ENCODE measurements around the gene ATP11B.
"Not testable (repeated sequence)": the region's sequence is repeated elsewhere in the genome, so short reads cannot be mapped to it uniquely, and the experiment has no call there.

Gene ATP11B

DNA sequence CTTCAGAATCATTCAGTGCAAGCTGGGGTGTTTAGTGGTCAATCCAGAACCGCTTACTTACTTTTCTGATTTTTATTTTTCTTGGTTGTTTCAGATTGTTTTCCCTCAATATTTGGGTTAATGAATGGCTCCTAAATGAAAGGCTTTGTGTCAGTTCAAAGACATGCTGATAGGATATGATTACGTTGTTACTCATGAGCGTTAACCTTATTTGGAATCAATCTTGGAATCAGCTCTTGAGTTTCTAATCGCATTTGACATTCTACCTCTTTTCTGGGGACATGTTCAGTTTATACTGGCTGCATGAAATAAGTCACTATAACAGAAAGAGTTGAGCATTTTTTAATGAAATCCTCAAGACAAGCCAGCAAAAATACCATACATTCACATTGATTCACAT lies 50.2 kb downstream of the ATP11B start:
- DNase-seq: no peak

DNA sequence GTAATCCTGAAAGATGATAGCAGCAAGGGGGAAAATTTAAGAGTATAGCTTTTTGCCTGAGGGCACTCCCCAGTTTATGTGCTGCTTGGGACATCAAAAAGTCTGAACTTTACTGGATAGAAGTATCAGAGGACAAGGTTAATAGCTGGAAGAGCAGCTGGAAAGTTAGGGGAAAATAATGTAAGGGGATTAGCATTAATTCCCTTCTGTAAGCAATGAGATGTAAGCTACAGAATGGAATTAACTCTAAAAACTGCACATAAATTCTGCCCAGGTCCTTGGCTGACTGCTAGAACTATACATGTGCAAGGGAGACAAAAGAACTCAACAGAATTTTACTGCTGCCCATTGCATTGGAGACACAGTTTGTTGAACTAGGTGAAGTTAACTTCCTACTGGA lies 55.6 kb downstream of the ATP11B start:
- no peak for DNase-seq

DNA sequence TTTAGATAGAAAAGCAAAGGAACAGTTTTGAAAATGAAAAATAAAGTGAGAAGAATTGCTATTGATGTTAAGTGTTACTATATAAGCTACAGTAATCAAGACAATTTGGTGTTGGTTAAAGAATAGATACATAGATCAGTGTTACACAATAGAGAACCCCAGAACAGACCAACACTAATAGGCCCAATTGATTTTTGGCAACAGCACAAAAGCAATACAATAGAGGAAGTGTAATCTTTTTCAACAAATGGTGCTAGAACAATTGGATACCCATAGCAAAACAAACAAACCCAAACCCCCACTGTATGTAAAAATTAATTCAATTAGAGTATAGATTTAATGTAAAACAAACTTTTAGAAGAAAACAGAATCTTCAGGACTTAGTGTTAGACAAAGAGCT lies 61.8 kb downstream of the ATP11B start:
- no peak for DNase-seq

DNA sequence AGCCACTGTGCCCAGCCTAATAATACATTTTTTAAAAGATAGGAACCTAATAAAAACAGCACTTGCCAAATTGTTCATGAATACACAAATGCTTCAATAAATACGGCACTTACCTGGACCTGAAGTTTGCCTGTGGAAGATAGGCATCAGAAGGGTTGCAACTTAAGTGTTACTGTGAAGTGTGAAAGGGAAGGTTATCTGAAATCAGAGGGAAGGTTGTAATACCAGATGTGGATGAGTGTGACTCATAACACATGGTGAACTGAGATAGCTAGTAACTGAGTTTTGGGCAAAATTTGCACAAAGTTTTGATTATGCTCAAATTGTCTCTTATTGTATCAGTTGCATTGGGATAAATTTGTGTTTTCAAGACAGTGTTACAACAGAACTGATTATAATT lies 68.0 kb downstream of the ATP11B start:
- no peak for DNase-seq

DNA sequence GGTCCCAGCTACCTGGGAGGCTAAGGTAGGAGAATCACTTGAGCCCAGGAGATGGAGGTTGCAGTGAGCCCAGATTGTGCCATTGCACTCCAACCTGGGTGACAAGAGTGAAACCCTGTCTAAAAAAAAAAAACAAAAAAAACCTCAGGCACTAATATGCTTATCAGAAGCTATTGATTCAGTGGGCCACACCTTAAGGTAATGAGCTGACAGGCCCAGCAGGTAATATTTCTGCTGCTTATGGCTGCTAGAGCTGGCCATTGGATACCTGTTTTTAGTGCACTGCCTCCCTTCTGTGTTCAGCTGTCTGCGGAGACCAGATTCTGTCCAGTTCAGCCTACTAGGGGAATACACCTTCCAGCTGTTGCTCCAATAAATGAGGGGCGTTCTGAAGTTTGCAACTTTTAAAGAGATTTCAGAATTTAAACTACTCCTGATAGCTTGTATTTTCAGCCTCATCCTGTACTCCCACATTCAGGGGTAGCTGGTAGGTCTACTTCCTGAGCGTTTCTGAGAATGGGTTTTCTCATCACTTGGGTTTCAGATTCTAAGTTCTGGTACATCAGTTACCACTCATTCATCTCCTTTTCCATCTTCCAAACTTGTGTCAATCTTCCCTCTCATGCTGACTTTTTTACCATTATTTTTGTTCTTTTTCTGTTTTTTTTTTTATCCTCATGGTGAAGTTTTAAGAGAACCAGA lies 69.0 kb downstream of the ATP11B start:
- no peak for DNase-seq

DNA sequence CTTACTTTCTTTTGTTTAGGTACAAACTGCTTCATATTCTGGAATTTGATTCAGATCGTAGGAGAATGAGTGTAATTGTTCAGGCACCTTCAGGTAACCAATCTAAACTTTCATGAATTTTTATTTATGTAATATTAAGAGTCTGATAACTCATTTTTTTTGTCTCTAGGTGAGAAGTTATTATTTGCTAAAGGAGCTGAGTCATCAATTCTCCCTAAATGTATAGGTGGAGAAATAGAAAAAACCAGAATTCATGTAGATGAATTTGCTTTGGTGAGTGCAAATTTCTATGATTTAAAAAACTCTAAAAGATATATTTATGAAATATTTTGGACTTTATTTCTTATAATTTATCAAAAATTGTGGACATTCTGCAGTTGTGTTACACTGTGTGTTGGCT lies 75.8 kb downstream of the ATP11B start:
- DNase-seq: no peak

DNA sequence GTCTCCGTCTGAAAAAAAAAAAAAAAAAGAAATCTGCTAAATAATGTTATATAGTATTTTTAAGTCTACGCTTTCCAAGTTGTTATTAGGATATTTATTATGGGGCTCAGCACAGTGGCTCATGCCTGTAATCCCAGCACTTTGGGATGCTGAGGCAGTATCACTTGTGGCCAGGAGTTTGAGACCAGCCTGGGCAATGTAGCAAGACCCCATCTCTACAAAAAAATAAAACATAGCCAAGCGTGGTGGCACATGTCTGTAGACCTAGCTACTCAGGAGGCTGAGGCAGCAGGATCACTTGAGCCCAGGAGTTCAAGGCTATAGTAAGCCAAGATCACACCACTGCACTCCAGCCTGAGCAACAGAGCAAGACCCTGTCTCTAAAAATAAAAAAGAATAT lies 77.6 kb downstream of the ATP11B start:
- DNase-seq: not testable (repeated sequence)

DNA sequence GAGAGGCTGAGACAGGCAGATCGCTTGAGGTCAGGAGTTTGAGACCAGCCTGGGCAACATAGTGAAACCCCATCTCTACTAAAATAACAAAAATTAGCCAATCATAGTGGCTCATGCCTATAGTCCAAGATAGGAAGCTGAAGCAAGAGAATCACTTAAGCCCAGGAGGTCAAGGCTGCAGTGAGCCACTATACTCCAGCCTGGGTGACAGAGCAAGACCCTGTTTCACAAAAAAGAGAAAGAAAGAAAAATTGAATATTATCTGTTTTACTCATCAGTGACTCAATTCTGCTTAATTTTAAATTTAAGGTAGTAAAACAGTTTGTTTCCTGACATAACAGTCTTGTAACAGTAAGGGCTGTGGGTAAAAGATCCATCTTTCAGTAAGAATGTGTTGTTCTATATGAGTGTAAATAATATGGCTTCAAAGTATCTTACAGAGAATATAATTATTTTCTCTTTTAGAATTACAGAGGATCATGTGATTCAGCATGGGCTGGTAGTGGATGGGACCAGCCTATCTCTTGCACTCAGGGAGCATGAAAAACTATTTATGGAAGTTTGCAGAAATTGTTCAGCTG lies 85.8 kb downstream of the ATP11B start:
- no peak for DNase-seq

DNA sequence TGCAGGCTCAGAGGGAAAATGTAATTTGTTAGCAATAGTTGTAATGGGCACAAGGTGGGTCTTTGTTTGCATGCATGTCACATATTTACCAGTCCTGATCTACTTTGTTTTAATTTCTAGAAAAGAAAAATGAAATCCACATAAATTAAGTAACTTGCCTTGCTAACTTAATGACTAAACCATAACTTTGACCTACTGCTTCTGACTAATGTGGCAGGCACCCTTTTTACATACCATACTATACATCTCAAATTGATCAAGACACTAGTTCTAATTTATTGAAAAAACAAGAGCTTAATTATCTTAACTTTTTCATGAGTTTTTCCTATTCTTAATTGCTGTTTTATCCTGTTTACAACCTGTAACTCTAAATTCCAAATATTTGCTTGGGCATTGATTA lies 93.2 kb downstream of the ATP11B start:
- no peak for DNase-seq

DNA sequence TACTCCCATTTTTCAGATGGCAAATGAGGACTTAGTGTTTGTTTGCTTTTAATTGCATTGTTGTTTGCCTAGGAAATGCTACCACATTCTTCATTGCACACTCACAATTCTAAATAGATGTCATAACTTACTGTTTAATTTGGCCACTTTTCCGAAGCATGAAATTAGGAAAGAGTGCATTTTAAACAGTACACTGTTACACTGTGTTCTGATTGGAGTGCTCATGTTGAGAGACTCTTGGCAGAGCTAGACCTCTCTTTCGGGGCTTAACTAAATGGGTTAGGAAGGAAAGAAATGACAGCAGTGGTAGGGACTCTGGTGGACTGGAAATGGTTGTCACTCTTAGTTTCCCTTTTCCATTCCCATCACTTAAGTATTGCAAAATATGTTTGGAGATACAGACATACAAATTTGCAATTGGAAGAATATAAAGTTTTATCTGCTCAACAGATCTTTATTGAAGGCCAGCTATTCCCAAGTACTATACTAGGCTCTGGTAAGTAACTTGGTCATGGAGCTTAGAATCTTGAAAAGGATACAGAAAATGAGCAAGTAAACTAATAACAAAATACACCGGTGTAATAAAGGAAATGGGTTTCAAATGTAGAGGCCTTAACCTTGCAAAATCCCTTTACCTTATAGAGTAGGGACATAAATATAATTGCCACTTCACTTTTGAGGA lies 96.8 kb downstream of the ATP11B start:
- no peak for DNase-seq

DNA sequence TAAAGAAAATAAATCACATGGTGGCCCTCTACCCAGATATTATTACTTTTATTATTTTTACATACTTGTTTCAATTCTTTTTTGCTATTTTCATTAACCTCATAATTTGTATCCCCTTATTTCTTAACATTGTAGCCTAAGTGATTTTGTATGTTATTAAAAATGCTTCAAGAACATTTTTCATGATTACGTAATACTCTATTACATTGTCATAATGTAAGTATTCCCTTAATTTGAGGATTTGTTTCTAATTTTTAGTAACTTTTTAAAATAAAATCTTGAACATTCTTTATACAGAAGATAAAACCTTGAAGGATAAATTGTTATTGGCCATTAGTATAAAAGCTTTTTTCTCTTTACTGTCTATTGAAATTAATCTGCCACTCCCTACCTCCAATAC lies 98.1 kb downstream of the ATP11B start:
- DNase-seq: no peak

DNA sequence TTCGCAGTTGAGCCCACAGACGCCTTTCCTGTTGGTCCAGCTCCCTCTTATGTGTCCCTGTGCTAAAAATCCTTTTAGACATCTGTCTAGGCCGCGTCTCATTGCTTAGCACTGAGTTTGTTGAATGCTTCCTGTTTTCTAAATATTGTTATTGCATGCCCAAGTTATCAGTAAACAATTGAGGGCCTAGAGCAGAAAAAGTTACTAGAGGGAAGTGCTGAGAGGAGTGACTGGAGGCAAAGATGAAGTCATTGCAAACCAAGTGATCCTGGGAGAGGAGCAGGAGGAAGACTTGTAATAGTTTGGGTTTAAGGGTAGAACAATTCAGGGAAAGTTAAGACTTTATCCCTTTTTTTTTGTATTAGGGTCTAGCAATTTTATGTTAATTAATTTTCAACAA lies 98.9 kb downstream of the ATP11B start:
- no peak for DNase-seq

DNA sequence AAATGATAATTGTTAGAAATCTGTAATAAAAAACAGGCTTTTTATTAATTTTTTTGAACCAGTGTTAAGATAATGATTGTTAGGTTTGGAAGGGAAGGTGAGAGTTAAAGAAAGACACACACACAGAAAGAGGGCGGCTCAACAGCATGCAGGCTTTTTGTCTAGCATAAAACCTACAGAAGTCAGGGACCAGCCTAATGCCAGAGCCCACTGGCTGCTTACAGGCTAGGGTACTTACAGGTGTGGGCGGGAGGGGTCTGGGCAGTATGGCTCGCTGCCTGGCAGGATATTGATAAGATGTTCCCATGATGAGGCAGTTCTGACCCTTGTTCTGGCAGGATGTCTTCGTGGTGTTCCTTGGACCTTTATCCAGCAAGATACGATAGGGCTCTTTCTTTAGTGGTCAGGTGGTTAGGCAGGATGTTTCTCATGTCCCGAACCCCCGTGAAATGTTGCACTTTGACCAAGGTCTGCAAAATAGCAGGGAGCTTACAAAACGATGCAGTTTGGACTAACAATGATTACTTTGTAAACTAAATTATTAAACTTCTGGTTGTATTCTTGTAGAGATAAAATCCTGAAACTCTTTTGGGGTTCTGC lies 102.3 kb downstream of the ATP11B start:
- DNase-seq: no peak

DNA sequence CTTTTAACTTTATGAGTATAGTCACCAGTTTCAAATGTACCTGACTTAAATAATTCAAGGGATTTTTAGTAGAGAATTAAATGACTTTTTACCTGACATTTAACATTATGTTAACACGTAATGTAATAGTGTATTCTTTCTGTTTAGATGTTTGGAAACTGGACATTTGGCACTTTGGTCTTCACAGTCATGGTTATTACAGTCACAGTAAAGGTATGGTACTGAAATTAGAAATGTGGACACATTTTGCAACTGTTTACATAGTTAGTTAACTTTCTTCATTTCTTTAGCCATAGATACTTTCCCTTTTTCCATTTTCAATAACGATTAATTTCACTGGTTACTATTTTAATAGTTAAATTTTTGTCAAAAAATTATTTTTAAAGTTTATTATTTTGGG lies 103.2 kb downstream of the ATP11B start:
- DNase-seq: no peak

DNA sequence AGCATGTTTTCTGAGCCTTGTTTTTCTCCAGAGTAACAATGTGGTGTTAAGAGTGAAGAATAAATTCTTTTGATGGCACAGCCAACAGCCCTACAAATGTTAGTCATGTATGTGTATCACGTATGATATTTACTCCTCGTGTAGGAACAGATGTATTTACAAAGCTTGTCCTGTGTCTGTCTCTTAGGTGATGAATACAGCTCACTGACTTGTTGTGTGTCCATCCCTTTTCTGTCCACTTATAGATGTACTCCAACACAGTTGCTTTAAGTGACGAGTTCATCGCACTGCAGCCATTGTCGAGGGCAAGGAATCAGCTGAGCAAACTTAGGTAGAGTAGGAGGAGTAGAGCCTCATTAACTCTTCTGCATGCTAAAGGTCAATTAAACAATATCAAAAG lies 108.9 kb downstream of the ATP11B start:
- DNase-seq: no peak

DNA sequence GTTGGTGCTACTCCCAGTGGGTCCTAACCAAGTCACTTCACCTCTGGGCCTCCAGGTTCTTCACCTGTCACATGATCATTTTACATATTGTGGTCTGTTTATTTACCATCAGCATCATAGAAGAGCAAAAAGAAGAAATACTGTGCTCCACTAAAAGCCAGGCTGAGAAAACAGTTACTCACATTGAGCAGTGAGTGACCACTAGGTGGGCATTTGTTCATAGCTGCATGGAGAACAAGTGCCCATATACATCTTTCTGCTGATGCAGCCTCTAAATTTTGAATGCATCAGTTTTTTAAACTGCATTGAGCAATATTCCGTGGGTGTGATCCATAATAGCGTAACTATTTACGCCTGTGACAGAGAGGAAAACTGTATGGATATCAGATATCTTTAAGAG lies 110.9 kb downstream of the ATP11B start:
- no peak for DNase-seq

DNA sequence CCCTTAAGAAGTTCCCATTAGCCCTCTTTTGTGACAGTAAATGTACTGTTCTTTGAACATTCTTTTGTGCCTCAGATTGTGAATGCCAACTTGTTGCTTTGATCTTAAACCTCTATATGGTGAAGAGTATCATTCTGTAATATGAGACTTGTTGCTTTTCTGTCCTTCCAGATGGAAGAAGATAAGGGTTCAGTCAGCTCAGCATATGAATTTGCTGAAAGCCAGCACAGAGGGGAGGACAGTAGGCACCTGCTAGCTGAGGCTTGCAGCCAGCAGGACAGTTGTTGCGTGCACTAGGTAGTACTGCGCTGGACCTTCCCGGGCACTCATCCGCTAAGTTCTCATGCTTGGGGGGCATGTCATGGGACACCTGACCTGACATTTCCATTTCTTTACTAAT lies 112.3 kb downstream of the ATP11B start:
- DNase-seq: no peak

DNA sequence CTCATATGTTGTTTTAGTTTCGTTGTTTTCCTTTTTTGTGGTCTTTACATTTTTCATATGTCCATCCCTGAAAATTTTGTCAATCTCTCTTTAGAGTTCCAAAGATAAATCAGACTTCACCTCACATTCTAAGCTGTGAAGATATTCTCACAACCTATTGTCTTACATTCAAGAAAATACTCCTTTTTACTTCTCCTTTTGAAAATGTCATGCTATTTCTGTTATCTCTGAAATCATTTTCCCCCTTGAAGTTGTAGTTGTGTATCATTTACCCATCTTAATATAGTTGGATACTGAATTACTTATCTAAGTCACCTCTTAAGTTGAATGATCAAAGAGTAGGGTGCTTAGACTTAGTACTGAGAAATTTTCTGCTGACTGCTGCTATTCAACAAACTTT lies 112.7 kb downstream of the ATP11B start:
- DNase-seq: no peak

DNA sequence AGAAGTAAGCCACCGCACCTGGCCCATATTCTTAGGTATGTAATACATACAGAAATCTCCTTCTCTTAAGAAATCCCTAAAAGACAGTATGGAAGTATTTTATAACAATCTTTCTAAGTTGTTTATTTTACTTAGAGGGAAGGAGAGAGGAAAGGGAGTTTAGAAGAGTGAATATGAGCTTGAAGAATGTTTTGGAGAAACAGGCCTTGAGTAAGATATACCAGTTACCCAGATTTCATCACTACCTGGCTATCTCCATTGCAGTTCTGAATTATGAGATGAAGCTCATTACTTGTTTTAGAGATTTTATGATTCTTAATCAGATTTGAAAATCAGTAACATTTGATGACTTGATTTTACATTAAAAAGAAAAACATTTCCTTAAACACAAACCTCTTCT lies 115.2 kb downstream of the ATP11B start:
- DNase-seq: no peak

DNA sequence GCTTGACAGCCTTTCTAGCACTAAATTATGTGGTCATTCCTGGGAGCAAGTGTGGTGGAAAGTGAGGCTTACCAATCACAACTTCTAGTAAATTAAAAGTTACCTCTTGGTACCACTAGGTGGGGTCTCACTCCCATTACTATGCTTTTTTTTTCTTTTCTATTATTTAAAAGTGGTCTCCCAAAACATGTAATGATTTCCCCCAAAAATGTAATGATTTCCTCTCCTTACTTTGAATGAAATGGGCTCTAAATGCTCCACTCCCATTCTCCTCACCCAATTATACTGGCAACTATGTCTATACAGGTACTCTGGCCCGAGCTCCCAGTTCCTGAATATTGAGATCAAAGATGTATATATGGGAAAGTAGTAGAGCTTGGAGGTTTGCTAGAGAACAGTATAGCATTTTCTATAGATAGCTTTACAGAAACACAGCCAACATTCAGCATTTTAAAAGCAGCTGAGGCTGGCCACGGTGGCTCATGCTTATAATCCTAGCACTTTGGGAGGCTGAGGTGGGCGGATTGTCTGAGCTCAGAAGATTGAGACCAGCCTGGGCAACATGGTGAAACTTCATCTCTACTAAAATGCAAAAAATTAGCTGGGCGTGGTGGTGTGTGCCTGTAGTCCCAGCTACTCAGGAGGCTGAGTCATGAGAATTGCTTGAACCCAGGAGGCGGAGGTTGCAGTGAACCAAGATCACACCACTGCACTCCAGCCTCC lies 116.2 kb downstream of the ATP11B start:
- no peak for DNase-seq

DNA sequence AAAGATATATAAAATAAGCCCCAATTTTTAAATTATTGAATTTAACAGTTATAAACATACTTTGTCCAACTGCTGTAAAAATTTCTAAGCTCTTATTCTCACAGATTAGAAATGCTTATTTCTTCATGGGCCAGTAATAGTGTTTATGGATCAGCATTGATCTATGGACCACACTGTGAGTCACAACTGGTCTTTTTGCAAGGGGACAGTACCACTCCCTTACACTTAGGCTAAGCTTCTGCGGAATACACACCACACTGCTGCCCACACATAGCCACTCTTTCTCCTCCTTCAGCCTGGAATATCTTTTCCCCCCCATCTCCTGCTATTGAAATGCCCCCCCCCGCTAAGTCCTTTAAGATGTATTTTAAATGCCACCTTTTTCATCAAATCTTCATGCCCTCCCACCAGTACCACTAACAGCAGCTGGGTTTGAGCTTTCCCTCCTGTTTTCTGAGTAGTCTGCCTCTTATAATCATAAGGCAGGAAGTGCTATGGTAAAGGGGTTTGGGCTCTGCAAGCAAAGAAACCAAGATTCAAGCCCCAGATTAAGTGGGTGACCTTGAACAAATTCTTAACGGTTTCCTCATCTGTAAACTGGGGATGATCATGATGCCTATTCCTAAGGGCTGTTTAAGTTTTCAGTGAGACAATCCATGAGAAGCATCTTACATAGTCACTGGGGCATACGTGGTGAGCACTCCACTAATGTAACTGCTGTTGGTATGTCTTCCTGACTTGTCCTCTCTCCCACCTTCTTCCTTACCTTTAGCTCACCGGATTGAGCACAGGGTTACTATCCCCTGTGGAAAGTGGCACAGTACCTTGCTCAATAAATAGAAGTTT lies 117.9 kb downstream of the ATP11B start:
- DNase-seq: no peak

DNA sequence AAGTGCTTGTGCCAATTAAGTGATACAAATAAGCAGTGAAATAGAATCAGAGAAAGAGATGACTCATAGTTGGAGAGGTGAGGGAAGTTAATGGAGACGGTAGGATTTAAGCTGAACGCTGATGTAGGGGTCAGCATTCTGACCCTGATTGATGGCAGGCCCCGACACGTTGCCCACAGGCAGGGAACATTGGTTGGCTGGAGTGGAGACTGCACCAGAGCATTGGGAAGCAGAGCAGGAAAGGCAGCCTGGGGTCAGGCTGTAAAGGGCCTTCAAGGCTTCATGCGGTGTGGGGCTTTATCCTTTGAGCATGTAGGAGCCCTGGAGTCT lies 118.4 kb downstream of the ATP11B start:
- DNase-seq: no peak

DNA sequence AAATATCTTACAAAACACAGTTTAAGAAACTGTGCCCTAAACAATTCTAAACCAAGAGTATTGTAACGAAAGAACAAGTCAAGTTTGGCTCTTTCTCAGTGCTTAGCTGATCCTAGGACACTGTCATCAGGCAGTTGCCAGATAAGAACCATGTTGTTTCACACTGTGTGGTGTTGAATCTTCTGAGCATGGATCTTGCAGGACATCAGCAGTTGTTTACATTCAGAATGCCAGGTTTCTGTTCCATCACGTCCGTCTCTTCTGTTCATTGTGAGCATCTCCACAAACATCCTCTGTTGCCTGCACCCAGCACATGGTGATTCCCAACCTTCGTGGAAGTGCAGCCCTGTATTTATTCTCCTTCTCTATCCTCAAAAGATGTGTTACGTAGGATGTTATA lies 119.2 kb downstream of the ATP11B start:
- no peak for DNase-seq

Measured in T1000 (cell line).